GM19025 (cell line): ENCODE data around the gene PSMG3.
"Not testable (repeated sequence)": the region's sequence is repeated elsewhere in the genome, so short reads cannot be mapped to it uniquely, and the experiment has no call there.

Experiments
- ATAC-seq: cut with Tn5 transposase; IDR thresholded peaks from one replicate; pipeline ENCODE4 v1.9.1; 2021; ENCODE audit warnings: mild to moderate bottlenecking, low read depth, moderate library complexity; ENCODE audit not compliant: unreplicated experiment

Gene PSMG3

DNA sequence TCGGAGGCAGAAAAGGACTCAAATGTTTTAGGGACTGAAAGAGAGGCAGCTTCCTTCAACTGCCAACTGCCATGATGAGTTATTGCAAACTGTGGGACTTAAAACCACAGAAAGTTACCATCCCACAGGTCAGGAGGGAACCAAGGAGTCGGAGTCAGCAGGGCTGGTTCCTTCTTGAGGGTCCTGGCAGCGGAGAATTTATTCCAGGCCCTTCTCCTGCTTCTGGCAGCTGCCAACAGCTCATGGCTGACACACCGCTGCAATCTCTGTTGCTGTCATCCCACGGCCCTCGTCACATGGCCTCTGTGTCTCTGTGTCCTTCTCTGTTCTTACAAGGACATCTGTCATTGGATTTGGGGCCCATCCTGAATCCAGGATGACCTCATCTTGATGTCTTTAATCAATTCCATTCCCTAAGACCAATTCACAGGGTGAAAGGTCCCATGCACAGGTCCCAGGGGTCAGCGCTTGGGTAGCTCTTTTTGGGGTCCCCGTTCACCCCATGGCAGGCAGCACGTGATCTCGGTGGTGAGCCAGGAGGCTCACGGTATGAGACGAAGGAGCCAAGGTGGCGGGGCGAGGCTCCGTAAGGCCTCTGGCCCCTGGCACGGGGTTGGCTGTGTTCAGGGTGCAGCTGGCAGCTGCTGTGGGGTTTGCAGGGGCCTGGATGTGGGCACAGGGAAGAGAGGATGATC is 27.4 kb upstream of the PSMG3 start:
- ATAC-seq: no peak

DNA sequence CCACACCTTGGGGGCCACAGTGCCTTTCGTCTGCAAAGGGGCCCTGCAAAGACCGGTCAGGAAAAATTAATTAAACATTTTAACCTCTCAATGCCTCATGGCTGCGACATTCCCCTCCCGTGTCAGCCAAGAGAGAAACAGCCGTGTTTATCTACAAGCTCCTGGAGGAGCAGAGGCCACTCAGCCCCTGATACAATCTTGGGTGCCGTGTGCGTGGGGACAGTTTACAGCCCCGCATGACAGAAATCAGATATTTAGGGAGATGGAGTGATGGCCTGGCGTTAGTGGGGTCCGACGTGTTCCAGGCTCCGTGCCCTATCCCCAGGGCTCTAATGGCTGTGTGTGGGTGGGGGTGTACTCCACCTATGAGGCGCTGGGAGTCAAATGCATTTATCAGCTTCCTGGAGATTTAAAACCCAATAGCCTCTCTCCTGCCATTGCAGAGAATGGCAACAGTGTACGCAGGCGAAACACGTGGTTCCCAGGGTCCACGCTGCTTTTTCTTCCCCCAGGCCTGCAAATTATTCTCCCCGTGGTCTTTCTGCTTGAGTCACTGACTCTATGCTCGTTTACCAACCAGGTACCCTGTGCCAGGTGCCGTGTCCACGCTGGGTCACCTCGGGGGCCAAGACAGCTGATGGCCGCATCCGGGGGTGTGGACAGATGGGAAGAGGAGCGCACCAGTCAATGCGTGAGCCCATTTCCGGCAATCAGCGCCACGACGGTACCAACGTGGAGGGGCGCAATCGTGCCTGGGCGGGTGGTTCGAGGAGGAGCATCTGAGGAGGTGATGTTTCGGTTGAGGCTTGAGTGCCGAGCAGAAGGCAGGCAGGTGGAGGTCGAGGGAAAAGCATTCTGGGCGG is 26.6 kb upstream of the PSMG3 start:
- ATAC-seq: no peak

DNA sequence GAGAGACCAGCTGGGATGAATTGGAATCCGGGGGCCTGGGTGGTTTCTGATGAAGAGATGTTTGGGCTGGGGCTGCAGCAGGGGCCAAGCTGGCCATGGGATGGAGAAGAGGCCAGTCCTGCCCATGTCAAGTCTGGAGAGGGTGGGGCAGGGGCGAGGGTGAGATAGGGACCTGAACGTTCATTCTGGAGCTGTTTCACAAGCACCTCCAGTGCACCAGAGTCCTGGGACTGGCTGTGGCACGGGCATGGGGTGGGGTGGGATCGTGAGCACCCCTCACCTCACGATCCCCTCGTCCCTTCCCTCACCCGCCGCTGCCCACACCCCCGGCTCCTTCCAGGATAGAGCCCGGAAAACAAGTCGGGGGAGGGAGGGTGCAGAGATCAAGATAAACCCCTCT is 25.8 kb upstream of the PSMG3 start:
- no peak for ATAC-seq

DNA sequence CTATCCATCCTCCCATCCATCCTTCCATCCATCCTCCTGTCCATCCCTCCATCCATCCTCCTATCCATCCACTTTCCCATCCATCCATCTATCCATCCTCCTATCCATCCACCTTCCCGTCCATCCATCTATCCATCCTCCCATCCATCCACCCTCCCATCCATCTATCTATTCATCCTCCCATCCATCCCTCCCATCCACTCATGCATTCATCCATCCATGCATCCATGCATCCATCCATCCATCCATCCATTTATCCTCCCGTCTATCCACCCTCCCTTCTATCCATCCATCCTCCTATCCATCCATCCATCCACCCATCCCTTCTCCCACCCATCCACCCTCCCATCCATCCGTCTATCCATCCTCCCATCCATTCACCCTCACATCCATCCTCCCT is 25.2 kb upstream of the PSMG3 start:
- no peak for ATAC-seq

DNA sequence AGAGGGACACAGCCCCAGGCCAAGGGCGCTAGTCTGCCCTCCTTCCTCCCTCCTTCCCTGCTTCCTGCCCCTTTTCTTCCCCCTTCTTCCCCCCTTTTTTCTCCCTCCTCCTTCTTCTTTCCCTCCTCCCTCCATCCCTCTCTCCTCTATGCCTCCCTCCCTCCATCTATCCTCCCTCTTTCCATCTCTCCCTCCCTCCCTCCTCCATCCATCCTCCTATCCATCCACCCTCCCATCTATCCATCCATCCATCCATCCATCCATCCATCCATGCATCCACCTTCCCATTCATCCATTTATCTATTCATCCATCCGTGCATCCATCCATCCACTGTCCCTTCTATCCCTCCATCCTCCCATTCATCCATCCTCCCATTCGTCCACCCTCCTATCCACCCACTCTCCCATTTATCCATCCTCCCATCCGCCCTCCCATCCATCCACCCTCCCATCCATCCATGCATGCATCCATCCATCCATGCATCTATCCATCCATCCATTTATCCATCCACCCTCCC is 24.1 kb upstream of the PSMG3 start:
- no peak for ATAC-seq

DNA sequence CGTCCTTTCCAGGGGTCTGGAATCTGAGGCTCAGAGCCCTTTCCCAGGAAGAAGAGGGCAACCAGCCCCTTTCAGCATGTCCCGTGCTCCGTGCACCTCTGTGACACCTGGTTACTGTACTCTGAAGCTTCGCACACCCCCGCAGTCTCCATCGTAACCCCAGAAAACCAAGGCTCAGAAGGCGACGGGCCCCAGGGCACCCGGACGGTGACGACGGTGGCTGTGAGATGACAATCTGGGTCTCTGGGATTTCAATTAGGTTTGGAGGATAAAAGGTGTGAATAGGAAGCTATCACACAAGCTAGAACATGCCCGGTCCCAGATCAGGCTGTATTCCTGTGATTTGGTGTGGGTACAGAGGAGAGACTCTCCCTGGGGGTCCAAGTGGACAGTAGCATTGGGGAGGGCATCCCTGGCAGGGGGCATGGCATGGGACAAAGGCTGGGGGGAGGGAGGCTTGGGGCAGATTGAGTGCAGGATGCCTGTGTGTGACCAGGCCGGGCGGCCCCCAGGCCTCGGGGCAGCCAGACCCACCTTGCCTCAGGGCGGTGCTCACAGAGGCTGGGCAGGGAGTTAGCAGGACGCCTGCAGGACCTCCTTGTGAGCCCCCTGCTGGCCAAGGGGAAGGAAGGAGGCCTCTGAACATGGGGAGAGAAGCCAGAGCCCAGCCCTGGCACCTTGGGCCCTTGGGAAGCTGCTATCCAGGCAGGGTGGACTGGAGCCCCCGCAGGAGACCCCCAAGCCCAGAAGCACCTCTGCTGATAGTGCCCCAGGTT is 23.4 kb upstream of the PSMG3 start:
- no peak for ATAC-seq

DNA sequence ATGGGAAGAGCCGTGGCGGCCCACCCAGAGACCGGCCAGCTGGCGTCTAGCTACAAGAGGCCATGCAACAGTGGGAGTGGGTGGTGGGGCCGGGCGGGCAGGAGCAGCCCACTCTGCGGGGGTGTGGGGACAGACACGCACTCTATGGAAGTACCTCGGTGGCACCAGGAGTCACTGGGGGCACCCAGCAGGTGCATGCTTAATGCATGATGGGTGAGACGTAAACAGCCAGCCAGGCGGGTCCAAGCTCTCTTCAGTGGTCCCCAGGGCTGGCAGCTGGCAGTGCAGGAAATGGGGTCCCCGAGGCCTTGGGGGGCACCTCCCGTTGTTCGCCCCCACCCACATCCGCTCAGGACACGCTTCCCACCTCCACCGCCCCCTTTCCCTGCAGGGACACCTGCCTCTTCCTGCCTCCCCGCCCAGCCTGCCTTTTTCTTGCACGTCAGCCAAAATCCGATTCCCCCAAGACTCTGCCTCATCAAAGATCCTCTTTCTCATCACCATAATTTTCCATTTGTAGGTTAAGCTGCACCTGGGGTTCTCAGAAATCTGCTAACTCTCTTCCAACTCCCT is 22.6 kb upstream of the PSMG3 start:
- no peak for ATAC-seq

DNA sequence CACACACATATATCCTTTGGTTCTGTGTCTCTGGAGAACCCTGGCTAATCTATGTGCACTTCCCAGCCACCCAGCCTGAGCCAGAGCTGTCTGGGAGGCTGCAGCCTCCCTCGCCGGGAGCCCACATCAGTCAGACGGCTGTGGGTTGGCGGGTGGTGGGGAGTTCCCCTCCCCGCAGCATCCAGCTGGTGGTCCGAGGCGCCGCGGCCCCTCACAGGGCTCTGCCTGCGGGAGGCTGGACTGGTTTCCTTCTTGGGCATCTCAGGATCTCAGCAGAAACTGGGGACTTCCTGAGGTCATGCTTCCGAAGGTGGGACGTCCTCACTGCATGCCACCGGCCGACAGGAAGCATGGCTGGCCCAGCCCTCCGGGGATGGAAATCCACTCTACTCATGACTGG is 22.0 kb upstream of the PSMG3 start:
- no peak for ATAC-seq

DNA sequence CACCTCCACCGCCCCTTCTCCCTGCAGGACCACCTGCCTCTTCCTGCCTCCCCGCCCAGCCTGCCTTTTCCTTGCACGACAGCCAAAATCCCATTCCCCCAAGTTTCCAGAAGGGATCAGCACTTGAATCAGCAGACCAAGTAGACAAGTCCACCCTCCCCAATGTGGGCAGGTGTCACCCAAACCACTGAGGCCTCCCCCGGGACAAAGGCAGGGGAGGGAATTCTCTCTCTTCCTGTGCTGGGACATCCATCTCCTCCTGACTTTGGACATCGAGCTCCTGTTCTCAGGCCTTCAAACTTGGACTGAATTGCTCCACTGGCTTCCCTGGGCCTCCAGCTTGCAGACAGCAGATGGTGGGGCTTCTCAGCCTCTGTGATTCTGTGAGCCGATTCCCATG is 21.6 kb upstream of the PSMG3 start:
- no peak for ATAC-seq

DNA sequence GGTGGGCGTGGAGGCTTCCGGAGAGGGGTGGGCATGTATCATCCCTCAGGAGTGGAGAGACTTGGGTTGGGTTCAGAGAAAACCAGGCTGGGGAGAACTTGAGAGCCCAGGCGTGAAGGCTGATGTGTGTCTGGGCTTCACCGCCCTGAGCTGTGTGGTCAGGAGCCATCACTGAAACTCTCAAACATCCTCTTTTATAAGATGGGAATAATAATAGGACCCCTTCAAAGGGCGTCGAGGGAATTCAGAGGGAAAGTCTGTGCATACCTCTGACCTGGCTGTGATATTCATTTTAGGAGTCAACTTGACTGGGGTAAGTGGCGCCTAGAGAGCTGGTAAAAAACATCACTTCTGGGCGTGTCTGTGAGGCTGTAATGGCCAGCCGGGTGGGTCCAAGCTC is 21.1 kb upstream of the PSMG3 start:
- ATAC-seq: no peak

DNA sequence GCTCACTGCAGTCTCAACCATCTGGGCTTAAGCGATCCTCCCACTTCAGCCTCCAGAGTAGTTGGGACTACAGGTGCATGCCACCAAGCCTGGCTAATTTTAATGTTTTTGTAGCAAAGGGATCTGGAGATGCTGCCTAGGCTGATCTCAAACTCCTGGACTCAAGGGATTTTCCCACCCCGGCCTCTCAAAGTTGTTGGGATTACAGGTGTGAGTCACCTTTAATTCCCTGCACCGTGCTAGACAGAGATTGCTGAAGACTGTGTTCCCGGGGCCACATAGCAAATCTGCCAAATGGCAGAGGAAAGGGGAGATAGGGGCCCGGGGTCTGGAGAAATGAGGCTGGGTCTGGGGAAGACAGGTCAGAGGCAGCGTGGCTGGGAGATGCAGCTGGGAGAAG is 20.6 kb upstream of the PSMG3 start:
- ATAC-seq: no peak

DNA sequence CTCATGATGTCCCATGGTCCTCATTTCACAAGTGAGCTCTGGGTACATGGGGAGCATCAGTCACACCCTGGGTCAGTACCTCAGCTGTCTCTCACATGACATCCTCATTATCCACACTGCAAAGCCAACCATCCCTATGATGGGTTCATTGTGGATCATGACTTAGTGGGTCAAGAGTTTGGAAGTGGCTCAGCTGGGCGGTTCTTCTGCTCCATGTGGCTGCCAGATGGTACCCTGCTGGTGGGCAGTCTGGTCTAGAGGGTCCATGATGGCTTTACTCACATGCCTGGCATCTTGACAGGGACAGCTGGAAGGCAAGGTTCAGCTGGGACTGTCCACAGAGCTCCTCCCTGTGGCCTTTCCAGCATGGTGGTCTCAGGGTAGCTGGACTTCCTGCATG is 19.1 kb upstream of the PSMG3 start:
- no peak for ATAC-seq

DNA sequence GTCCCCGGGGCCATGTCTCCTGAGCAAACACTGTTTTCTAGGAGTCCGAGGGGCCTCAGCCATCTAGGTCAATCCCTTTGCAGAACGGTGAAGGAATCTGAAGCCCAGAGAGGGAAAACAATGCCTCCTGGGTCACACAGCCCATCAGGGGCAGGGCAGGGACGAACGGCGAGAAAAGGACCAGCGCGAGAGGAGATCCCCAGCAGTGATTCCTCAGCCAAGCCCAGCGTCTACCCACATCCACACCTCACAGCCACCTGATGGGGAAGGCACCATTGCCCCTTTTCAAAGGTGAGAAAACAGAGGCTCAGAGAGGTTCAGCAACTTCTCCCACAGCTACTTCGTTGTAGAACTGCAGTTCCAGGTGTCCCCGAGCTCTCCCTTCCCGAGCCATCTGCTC is 17.9 kb upstream of the PSMG3 start:
- no peak for ATAC-seq

DNA sequence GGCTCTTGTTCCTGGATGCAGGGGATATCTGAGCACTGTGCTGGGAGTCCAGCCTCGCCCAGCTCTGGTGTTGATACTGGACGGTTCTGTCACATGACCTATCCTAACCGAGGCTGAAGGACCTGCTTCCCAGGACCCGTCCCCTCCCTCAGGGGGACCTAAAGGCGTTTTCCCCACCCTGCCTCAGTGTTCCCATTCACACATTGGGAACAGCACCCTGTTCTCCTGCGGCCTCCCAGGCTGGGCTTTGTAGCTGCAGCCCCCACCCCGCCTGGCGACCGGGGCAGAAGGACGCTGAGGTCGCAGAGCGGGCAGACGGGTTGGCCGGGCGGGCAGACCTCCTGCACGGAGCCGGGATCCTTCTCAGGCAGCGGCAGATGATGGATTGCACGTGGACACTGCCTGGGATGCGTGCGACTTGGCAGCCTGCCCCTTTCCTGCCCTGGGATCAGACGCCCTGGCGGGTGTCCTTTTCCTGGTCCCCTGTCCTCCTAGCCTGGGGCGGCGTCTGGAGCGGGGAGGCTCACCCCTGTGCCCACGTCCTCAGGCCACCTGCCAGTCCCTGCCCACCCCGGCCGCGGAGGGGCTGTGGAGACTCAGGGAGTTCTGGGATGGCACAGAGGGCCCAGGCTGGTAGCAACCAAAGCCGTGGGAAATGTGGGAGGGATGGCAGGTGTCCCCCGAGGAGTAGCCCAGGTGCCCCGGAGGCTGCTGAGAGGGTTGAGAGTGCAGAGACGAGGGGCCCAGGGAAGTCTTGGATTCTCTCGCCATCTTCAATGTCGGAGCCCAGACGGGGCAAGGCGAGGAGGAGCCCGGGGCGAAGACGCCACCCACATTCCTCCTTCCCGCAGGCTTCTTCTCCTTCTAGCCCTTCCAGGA is 17.2 kb upstream of the PSMG3 start:
- ATAC-seq: no peak

DNA sequence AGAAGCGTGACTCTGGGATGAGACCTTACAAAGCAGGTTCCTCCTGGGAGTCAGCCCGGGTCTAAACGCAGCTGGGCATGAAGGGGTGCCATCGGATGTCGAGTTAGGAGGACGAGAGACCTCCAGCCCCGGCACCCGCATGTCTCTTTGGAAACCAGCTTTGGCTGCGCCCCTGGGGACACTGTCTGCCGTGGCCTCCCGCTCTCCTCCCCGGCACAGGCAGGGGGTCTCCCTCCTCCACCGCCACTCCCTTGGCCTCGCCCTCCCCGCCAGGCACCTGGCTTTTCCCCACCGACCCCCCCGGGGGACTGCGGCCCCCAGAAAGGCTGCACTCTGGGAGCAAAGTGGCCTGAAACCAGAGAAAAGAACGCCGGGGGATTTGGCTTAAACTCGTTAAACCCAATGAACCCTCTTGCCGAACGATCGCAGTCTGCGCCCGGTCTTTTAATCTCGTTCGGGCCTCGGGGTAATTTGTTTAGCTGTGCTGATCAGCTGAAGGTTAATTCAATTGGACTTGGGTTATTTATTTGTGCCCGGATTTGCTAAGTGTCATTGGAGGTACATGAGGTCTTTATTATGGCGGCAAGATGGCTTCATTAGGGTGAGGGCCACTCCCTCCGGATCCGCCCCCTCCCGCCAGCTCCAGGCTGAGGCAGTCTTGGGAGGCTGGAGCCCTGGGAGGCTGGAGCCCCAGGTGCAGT is 16.4 kb upstream of the PSMG3 start:
- ATAC-seq: no peak

DNA sequence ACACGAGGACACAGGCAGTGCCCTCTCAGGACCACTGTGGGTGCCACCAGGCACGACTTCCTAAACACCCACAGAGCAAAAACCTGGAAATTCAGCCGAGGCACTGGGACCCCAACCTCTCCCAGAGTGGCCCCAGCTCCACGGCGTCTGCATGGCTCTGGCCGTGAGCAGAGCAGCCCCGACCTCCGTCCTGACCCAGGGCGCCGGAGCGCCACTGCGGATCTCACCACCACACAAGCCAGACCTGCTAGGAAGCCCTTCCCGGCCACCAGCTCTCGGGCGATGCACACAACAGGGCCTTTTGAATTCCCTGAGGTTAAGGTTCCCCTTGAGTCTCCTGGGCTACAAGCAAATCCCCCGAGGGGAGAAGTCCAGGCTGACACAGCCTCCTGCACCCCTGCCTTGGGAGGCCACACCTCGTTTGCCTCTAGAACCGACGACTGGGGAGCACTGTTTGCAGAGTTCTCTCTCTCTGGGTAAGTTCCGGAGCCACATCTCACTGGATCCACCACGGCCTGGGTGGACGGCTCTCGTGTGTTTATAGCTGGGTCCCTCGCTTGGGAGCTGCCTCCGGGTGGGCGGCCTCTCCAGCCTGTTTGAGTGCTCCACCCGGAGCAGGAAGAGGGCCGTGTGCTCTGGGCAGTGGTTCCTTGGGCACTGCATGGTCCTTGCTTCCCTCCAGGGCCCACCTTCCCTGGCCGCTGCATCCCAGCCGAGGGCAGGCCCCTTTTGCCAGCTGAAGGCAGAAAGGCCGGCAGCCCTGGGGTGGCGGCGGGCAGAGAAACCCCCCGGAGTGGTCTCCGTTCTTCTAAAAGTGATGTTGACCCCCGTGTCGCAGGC is 15.5 kb upstream of the PSMG3 start:
- no peak for ATAC-seq

DNA sequence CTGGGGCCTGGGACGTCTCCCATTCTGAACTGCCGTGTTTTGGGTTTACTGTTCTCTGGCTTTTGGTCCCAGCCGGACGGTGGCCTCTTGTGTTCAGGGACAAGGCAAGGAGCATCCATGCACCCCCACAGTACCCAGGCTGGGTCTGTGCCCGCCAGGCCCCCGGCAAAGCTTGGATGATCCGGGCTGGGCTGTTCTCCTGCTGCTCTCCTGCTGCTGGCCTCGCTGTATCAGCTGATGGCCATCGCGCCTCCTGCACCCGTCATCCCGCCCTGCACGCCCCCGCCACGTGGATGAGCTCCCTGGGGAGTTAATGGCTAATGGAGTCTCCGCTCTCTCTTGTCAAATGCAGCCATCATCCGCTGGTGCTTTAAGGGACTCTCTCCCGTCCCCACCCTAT is 14.9 kb upstream of the PSMG3 start:
- no peak for ATAC-seq

DNA sequence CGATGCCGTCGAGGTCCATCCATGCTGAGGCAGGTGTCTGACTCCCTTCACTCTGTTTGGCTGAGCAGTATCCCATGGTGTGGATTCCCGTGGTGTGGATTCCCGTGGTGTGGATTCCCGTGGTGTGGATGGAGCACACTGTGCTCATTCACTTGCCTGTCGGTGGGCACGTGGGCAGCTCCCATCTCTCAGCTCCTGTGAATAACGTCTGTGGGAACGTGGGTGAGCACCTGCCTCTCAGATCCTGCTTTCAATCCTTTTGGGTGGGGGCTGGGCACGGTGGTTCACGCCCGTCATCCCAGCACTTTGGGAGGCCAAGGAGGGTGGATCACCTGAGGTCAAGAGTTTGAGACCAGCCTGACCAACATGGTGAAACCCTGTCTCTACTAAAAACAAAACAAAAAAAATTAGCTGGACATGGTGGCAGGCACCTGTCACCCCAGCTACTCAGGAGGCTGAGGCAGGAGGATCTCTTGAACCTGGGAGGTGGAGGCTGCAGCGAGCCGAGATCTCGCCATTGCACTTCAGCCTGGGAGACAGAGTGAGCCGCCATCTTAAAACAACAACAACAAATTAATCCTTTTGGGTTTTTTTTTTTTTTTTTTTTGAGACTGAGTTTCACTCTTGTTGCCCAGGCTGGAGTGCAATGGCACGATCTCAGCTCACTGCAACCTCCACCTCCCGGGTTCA is 13.6 kb upstream of the PSMG3 start:
- not testable (repeated sequence) for ATAC-seq
